Nephron progenitor cell (in vitro differentiated cells): Measurements from ENCODE around the gene ATG4D.

ENCODE experiments used
- DNase-seq: peaks from one replicate; pipeline ENCODE4 v3.0.0; 2021
- H3K27ac Mint-ChIP-seq: 2 replicates; pipeline ENCODE4 v1.8.0; 2021; ENCODE audit warnings: mild to moderate bottlenecking, moderate library complexity, mixed read lengths
- H3K27me3 Mint-ChIP-seq: 2 replicates; pipeline ENCODE4 v1.8.0; 2021; ENCODE audit warnings: mild to moderate bottlenecking, low read depth, mixed read lengths; ENCODE audit not compliant: poor library complexity
- H3K36me3 Mint-ChIP-seq: 2 replicates; pipeline ENCODE4 v1.8.0; 2021; ENCODE audit warnings: low read depth, mixed read lengths
- H3K4me1 Mint-ChIP-seq: 2 replicates; pipeline ENCODE4 v1.8.0; 2021; ENCODE audit warnings: mixed read lengths
- H3K4me3 Mint-ChIP-seq: 2 replicates; pipeline ENCODE4 v1.8.0; 2021; ENCODE audit warnings: mild to moderate bottlenecking, moderate library complexity, mixed read lengths
- H3K9me3 Mint-ChIP-seq: 2 replicates; pipeline ENCODE4 v1.8.0; 2021; ENCODE audit warnings: mild to moderate bottlenecking, moderate library complexity, mixed read lengths
- TF ChIP-seq, protein P1 (sequence below): fragments of 200-600 bp; sonication (generic); IDR thresholded peaks from 2 replicates; pipeline ENCODE4 v1.5.0; 2021; ENCODE audit warnings: antibody characterized with exemption

ATG4D gene

GRCh38 chr19:10502524-10503001 is 41.1 kb upstream of the ATG4D start:
- H3K27me3 Mint-ChIP-seq: no peaks in the 10 kb centered on the region
- DNase-seq: peak; percentile 92
- H3K27ac Mint-ChIP-seq: peak overlapping the region; percentile 51
- H3K4me1 Mint-ChIP-seq: peaks cover 17% of the 10 kb centered on the region
- no peaks in the 10 kb centered on the region for H3K9me3 Mint-ChIP-seq
- peaks cover 19% of the 10 kb centered on the region for H3K36me3 Mint-ChIP-seq
- TF ChIP-seq, protein P1, sequence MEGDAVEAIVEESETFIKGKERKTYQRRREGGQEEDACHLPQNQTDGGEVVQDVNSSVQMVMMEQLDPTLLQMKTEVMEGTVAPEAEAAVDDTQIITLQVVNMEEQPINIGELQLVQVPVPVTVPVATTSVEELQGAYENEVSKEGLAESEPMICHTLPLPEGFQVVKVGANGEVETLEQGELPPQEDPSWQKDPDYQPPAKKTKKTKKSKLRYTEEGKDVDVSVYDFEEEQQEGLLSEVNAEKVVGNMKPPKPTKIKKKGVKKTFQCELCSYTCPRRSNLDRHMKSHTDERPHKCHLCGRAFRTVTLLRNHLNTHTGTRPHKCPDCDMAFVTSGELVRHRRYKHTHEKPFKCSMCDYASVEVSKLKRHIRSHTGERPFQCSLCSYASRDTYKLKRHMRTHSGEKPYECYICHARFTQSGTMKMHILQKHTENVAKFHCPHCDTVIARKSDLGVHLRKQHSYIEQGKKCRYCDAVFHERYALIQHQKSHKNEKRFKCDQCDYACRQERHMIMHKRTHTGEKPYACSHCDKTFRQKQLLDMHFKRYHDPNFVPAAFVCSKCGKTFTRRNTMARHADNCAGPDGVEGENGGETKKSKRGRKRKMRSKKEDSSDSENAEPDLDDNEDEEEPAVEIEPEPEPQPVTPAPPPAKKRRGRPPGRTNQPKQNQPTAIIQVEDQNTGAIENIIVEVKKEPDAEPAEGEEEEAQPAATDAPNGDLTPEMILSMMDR: no peak
- peak overlapping the region; percentile 84 for H3K4me3 Mint-ChIP-seq

DNA sequence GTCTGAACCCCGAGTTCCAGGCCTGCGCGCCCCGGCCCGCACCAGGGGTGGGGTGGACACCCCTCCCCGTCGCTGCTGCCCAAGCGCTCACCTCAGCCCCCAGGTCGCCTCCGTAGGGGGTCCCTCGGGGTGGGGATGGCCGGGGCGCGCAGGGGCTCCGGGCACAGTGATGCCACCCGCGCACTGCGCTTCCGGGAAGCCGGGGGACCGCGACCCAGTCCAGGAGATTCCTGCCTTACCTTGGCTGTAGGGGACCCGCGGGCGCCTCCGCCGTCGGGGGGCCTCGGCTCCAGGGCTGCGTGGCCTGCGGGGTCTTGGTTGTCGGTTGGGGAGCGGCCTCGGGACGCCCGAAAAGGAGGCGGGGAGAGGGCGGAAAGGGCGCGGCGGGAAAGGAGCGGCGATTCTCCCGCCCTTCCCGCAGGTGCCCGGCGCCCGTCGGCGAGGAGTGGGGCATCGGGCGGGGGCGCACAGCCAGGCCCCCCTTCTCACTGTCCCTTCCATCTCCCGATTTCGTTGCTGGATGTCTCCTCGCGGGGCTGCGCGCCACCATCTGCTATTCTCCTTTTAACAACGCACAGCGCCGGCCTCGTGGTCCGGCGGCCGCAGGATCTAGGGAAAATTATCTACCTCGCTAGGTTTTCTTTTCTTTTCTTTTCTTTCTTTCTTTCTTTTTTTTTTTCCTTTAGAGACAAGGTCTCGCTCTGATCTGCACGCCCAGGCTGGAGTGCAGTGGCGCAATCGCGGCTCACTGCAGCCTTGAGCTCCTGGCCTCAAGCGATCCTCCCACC is 40.5 kb upstream of the ATG4D start, which contains the start of gene KEAP1:
Gene KEAP1 (minus strand): TSS at position 355 of the 788 bp plus-strand sequence. CDS start 3,323 bp downstream, outside the sequence.
- TF ChIP-seq, protein P1: no peak
- H3K4me3 Mint-ChIP-seq: peak within 1 kb of the TSS; percentile 89
- peak; percentile 55 for DNase-seq
- H3K27ac Mint-ChIP-seq: peak within 1 kb of the TSS; percentile 51
- no peaks in the 10 kb centered on the region for H3K27me3 Mint-ChIP-seq
- H3K36me3 Mint-ChIP-seq: peaks cover 19% of the 10 kb centered on the region
- no peaks in the 10 kb centered on the region for H3K9me3 Mint-ChIP-seq
- H3K4me1 Mint-ChIP-seq: peaks cover 17% of the 10 kb centered on the region

GRCh38 chr19:10505583-10506229 is 38.0 kb upstream of the ATG4D start:
- TF ChIP-seq, protein P1: peak; percentile 74
- DNase-seq: peak; percentile 77
- Mint-ChIP-seq H3K9me3 (no peaks in the 10 kb centered on the region), H3K27me3 (peaks cover 4% of the 10 kb centered on the region), H3K4me1 (peaks cover 10% of the 10 kb centered on the region), H3K27ac (no peak overlapping the region), H3K36me3 (no peaks in the 10 kb centered on the region), H3K4me3 (peak overlapping the region; percentile 30)

- DNase-seq: no peak
Measured at GRCh38 chr19:10508036-10508435, 35.7 kb upstream of the ATG4D start.

GRCh38 chr19:10508707-10509106 is 35.0 kb upstream of the ATG4D start:
- no peak for DNase-seq
- H3K36me3 Mint-ChIP-seq: peaks cover 8% of the 10 kb centered on the region
- H3K4me3 Mint-ChIP-seq: no peak overlapping the region
- no peak overlapping the region for H3K27ac Mint-ChIP-seq
- H3K9me3 Mint-ChIP-seq: no peaks in the 10 kb centered on the region
- peaks cover 21% of the 10 kb centered on the region for H3K27me3 Mint-ChIP-seq
- TF ChIP-seq, protein P1: no peak
- no peaks in the 10 kb centered on the region for H3K4me1 Mint-ChIP-seq

More at GRCh38 chr19:10508036-10508435, 35.7 kb upstream of the ATG4D start:
- H3K27ac Mint-ChIP-seq: no peak overlapping the region
- no peaks in the 10 kb centered on the region for H3K9me3 Mint-ChIP-seq
- H3K4me3 Mint-ChIP-seq: no peak overlapping the region
- peaks cover 2% of the 10 kb centered on the region for H3K36me3 Mint-ChIP-seq
- TF ChIP-seq, protein P1: no peak
- H3K4me1 Mint-ChIP-seq: no peaks in the 10 kb centered on the region
- H3K27me3 Mint-ChIP-seq: peaks cover 15% of the 10 kb centered on the region
